SK-N-SH treated with all-trans-retinoic acid at 6 μM for 48 hours (cell line): ENCODE data around the gene ISY1.

ENCODE experiments used
- ARNTL ChIP-seq: fragments of 450-650 bp; formaldehyde crosslinking; IDR thresholded peaks from 2 replicates; pipeline ENCODE4 v1.5.0; 2020; ENCODE audit warnings: low read depth, mild to moderate bottlenecking, moderate library complexity, borderline replicate concordance
- PATZ1 ChIP-seq: fragments of 250-450 bp; sonication (Bioruptor Pico); IDR thresholded peaks from 2 replicates; pipeline ENCODE4 v1.8.0; 2020; ENCODE audit warnings: mild to moderate bottlenecking, moderate library complexity, borderline replicate concordance
- RARB ChIP-seq: fragments of 250-450 bp; sonication (Bioruptor Pico); IDR thresholded peaks from 2 replicates; pipeline ENCODE4 v1.8.0; 2021; ENCODE audit warnings: mild to moderate bottlenecking, moderate library complexity
- ZFP3 ChIP-seq: fragments of 250-450 bp; sonication (Bioruptor Pico); IDR thresholded peaks from 2 replicates; pipeline ENCODE4 v1.5.0; 2020; ENCODE audit warnings: mild to moderate bottlenecking, moderate library complexity
- ZFP30 ChIP-seq: fragments of 450-650 bp; formaldehyde crosslinking; IDR thresholded peaks from 2 replicates; pipeline ENCODE4 v1.5.0; 2022; ENCODE audit warnings: mild to moderate bottlenecking, moderate library complexity

- TF ChIP-seq PATZ1 (CRISPR knock-in tag) = no peak
- no peak for TF ChIP-seq ARNTL (CRISPR knock-in tag)
- TF ChIP-seq ZFP30 = no peak
- no peak for TF ChIP-seq ZFP3 (CRISPR knock-in tag)
- no peak for TF ChIP-seq RARB
These were observed 21.0 kb upstream of the ISY1 start for GRCh38 chr3:129181819-129182218.
